Measurements from ENCODE around the gene RBMX. TPM values are rescaled to one million over a fixed set of nuclear protein-coding genes. Genes with fewer than 3 reads are reported as not detected.
A peak's percentile ranks its signal among the peaks of the same experiment; 100 is the strongest.

The RBMX gene
- total and polyA plus RNA-seq, 2 of the 4 experiments (the other 2 are of a cell fraction) = 151 to 337 TPM

DNA sequence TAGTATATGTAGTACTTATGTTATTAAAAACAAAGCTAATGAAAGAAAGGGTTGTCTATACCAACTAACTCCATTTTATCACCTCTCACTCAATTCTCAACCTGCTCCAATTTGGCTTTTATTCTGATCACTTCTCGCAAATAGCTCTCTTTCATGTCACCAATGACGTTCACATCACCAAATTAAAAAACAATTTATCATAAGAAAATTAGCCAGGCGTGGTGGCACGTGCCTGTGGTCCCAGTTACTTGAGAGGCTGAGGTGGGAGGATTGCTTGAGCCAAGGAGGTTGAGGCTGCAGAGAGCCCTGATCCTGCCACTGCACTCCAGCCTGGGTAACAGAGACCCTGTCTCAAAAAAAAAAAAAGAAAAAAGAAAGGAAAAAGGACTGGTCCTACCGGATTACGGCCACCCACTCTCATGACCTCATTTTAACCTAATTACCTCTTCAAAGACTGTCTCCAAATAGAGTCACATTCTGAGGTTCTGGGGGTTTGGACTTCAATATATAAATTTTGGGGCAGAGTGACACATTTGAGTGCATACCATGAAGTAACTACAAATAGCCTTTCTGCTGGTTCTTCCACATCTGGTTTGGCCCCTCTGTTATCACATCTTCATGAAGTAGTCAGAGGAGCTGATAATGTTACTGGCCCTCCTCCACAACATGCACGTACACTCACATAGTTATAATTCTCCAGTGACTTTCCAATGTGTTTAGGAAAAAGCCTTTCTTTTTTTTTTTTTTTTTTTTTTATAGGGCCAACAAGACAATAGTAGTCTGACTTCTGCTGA, 15.8 kb upstream of the RBMX start:
- WGBS, 2 experiments (ENCODE audit: extremely low coverage in 2 of 2, insufficient read length in 1 of 2) = no CpG with 5 or more reads among the region's 7 CpGs
- Histone ChIP-seq H3K79me1 (ENCODE audit: low read depth in 1 of 2, low read length in 2 of 2) (no peaks in the 10 kb centered on the region), H2BK15ac (ENCODE audit: low read depth, low read length) (no peak overlapping the region), H2BK20ac (ENCODE audit: low read depth, low read length) (no peak overlapping the region), H3K23ac (ENCODE audit: low read depth, low read length) (no peak overlapping the region), H3K14ac (replicated peaks; ENCODE audit: low read depth, low read length) (no peak overlapping the region), H4K8ac (ENCODE audit: low read depth in 2 of 2, low read length in 2 of 2) (no peak overlapping the region), H3K4me2 (ENCODE audit: low read depth, low read length) (no peak overlapping the region), H3K4ac (ENCODE audit: low read depth, low read length) (no peak overlapping the region), H2BK120ac (ENCODE audit: low read depth, low read length) (no peak overlapping the region), H2BK5ac (ENCODE audit: low read depth, low read length, poor library complexity, severe bottlenecking) (no peak overlapping the region), H3K4me1 (ENCODE audit: control insufficient read depth, insufficient read depth, low read length) (no peaks in the 10 kb centered on the region), H3K9me1 (ENCODE audit: insufficient read depth, low read length) (no peaks in the 10 kb centered on the region), H3K56ac (ENCODE audit: extremely low read depth, insufficient read depth, low read length) (no peak overlapping the region), H2AK5ac (ENCODE audit: low read depth, low read length) (no peak overlapping the region), H3K27ac (ENCODE audit: insufficient read depth, low read length) (no peak overlapping the region), H2AK9ac (replicated peaks; ENCODE audit: low read depth, low read length, poor library complexity) (no peak overlapping the region), H3K18ac (ENCODE audit: low read depth, low read length) (no peak overlapping the region), H3K27me3 (ENCODE audit: control insufficient read depth, insufficient read depth, low read length) (no peaks in the 10 kb centered on the region; the same call in 1 of the 2 replicates), H3K9me3 (ENCODE audit: control insufficient read depth, insufficient read depth, low read length) (no peaks in the 10 kb centered on the region), H4K91ac (ENCODE audit: insufficient read depth, low read depth, low read length) (no peak overlapping the region), H3K9ac (ENCODE audit: low read depth, low read length) (no peak overlapping the region), H4K20me1 (ENCODE audit: insufficient read depth, low read length) (no peaks in the 10 kb centered on the region), H4K5ac (ENCODE audit: low read depth, low read length) (no peak overlapping the region), H2AFZ (replicated peaks; ENCODE audit: low read length, poor library complexity) (no peak overlapping the region), H3K36me3 (ENCODE audit: control insufficient read depth, insufficient read depth, low read length) (no peaks in the 10 kb centered on the region), H3K4me3 (ENCODE audit: insufficient read depth, low read depth, low read length) (no peak overlapping the region)
- TF ChIP-seq MXI1 (IDR thresholded peaks at IDR 0.05; ENCODE audit: borderline replicate concordance, low read depth, low read length) (no peak), CTCF (conservative IDR thresholded peaks at IDR 0.05; ENCODE audit: low read depth, low read length) (no peak), SMC3 (IDR thresholded peaks at IDR 0.05; ENCODE audit: low read depth, low read length) (no peak), MAFK (IDR thresholded peaks at IDR 0.05; ENCODE audit: low read depth, low read length) (no peak), ELK1 (IDR thresholded peaks at IDR 0.05; ENCODE audit: borderline replicate concordance, low read depth, low read length) (no peak), NFE2L2 (IDR thresholded peaks at IDR 0.05; ENCODE audit: low read depth, low read length) (no peak), RAD21 (IDR thresholded peaks at IDR 0.05; ENCODE audit: low read length) (no peak), FOS (IDR thresholded peaks at IDR 0.05; ENCODE audit: low read depth, low read length) (no peak), MAZ (IDR thresholded peaks at IDR 0.05; ENCODE audit: borderline replicate concordance, low read depth, low read length) (no peak), CHD1 (IDR thresholded peaks at IDR 0.05; ENCODE audit: low read depth, low read length) (no peak), POLR2A (IDR thresholded peaks at IDR 0.05; ENCODE audit: low read depth, low read length) (no peak), BHLHE40 (IDR thresholded peaks at IDR 0.05; ENCODE audit: low read depth, low read length) (no peak), RCOR1 (IDR thresholded peaks at IDR 0.05; ENCODE audit: insufficient replicate concordance, low read length) (no peak)
- peak; percentile 53 for DNase-seq
- ChIA-PET POLR2A (ENCODE audit: unreplicated experiment) (no interaction called here), CTCF (no interaction called here)
- dilution Hi-C loops (cut with HindIII; ENCODE audit: low sequenced_read_pairs, unreplicated experiment) (no loop called here), intact Hi-C loops (cut with micrococcal nuclease) (no loop called here), in situ Hi-C loops (cut with MboI; ENCODE audit: low sequenced_read_pairs) (no loop called here)
- no TSS peak for BruUV-seq (replicated peaks)
- no peak for ATAC-seq (ENCODE audit: low read depth)
